Thyroid gland (tissue), 4 donors: ENCODE data around the gene SH2D4B.

Source experiments
- POLR2A ChIP-seq, 2 donors: fragments of 450-650 bp; IDR thresholded peaks; one replicate each; pipeline ENCODE4 v1.6.1; 2017; ENCODE audit warnings: antibody characterized with exemption in 2 of 2, mild to moderate bottlenecking in 2 of 2, moderate library complexity in 1 of 2
- TF ChIP-seq, protein P1 (sequence below), 6 experiments: fragments of 200-600 bp in 3 of 6; fragments of 450-650 bp in 3 of 6; sonication (generic) in 3 of 6; IDR thresholded peaks; one replicate each; pipeline ENCODE4 v1.5.1; 2016 to 2019; ENCODE audit warnings: antibody characterized with exemption in 6 of 6, mild to moderate bottlenecking in 2 of 6, inconsistent platforms in 1 of 6, moderate library complexity in 1 of 6

DNA sequence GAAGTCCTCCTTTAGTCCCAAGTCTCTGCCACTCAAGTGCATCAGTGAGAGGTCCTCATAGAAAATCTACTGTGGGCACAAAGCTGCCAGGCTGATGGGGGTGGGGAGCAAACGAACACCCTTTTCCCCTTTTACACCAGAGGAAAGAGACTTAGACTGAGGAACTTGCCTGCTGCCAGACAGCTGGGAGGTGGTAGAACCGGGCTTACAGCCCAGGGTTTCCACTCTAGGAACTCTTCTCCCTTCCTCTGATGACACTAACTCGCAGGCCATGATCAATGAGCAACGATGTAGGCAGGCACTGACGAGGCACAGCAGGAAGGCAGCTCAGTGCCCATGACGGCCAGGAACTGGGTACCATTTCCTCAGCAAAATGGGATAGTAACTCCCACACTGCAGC, 11.0 kb upstream of the SH2D4B start:
- TF ChIP-seq, protein P1, sequence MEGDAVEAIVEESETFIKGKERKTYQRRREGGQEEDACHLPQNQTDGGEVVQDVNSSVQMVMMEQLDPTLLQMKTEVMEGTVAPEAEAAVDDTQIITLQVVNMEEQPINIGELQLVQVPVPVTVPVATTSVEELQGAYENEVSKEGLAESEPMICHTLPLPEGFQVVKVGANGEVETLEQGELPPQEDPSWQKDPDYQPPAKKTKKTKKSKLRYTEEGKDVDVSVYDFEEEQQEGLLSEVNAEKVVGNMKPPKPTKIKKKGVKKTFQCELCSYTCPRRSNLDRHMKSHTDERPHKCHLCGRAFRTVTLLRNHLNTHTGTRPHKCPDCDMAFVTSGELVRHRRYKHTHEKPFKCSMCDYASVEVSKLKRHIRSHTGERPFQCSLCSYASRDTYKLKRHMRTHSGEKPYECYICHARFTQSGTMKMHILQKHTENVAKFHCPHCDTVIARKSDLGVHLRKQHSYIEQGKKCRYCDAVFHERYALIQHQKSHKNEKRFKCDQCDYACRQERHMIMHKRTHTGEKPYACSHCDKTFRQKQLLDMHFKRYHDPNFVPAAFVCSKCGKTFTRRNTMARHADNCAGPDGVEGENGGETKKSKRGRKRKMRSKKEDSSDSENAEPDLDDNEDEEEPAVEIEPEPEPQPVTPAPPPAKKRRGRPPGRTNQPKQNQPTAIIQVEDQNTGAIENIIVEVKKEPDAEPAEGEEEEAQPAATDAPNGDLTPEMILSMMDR (IDR thresholded peaks at IDR 0.05) = no peak
- TF ChIP-seq POLR2A (IDR thresholded peaks at IDR 0.05) = no peak
